GM21526 (cell line): ENCODE measurements around the gene CTNNA3.

Source experiments
- ATAC-seq: cut with Tn5 transposase; IDR thresholded peaks from one replicate; pipeline ENCODE4 v1.9.1; 2021; ENCODE audit warnings: moderate library complexity; ENCODE audit not compliant: unreplicated experiment, low FRiP score

The CTNNA3 gene

GRCh38 chr10:67520924-67521520 is 175.0 kb downstream of the CTNNA3 start:
- ATAC-seq: peak; percentile 81

GRCh38 chr10:67519434-67519833 is 176.6 kb downstream of the CTNNA3 start:
- ATAC-seq: no peak

- no peak for ATAC-seq
Measured at GRCh38 chr10:67518756-67519155, 177.2 kb downstream of the CTNNA3 start.

- ATAC-seq: no peak
Measured at GRCh38 chr10:67518043-67518442, 178.0 kb downstream of the CTNNA3 start.

- ATAC-seq: no peak
Measured at GRCh38 chr10:67506757-67507091, 189.3 kb downstream of the CTNNA3 start.

GRCh38 chr10:67506083-67506756 is 189.8 kb downstream of the CTNNA3 start:
- ATAC-seq: no peak

GRCh38 chr10:67492317-67493019 is 203.5 kb downstream of the CTNNA3 start:
- ATAC-seq: no peak

- ATAC-seq: no peak
Measured at GRCh38 chr10:67487906-67488619, 207.9 kb downstream of the CTNNA3 start.

GRCh38 chr10:67487199-67487598 is 208.8 kb downstream of the CTNNA3 start:
- ATAC-seq: no peak

GRCh38 chr10:67477868-67478267 is 218.1 kb downstream of the CTNNA3 start:
- ATAC-seq: no peak

GRCh38 chr10:67476201-67476600 is 219.8 kb downstream of the CTNNA3 start:
- no peak for ATAC-seq

GRCh38 chr10:67473850-67474633 is 222.0 kb downstream of the CTNNA3 start:
- no peak for ATAC-seq

GRCh38 chr10:67471022-67471421 is 225.0 kb downstream of the CTNNA3 start:
- ATAC-seq: peak; percentile 62

GRCh38 chr10:67464278-67464677 is 231.7 kb downstream of the CTNNA3 start:
- no peak for ATAC-seq

GRCh38 chr10:67452892-67453291 is 243.1 kb downstream of the CTNNA3 start:
- no peak for ATAC-seq

- no peak for ATAC-seq
Measured at GRCh38 chr10:67438605-67439304, 257.2 kb downstream of the CTNNA3 start.

- ATAC-seq: no peak
Measured at GRCh38 chr10:67433276-67433675, 262.7 kb downstream of the CTNNA3 start.

GRCh38 chr10:67402620-67403019 is 293.4 kb downstream of the CTNNA3 start:
- no peak for ATAC-seq

- no peak for ATAC-seq
Measured at GRCh38 chr10:67401711-67402110, 294.3 kb downstream of the CTNNA3 start.
